Omental fat pad (tissue), 4 donors: ENCODE measurements around the gene LPP. TPM values are rescaled to one million over a fixed set of nuclear protein-coding genes. Genes with fewer than 3 reads are reported as not detected.
"Not testable (repeated sequence)": the region's sequence is repeated elsewhere in the genome, so short reads cannot be mapped to it uniquely, and the experiment has no call there.

Source experiments
- ATAC-seq: fragments of 150-250 bp; one replicate; pipeline ENCODE4 v1.9.1; 2016; ENCODE audit warnings: mild to moderate bottlenecking, moderate library complexity; ENCODE audit not compliant: low FRiP score
- DNase-seq: peaks from one replicate; pipeline ENCODE4 v3.0.0-alpha.2; 2019; ENCODE audit warnings: low spot score
- CTCF ChIP-seq, 3 donors: fragments of 450-650 bp; IDR thresholded peaks; one replicate each; pipeline ENCODE4 v1.5.1; 2016 to 2017; ENCODE audit warnings: antibody characterized with exemption in 3 of 3, mild to moderate bottlenecking in 3 of 3, moderate library complexity in 2 of 3
- total RNA-seq, 4 donors: library from RNA; depleted of rRNA; stranded (reverse); fragments of >200 nt; gene quantifications; one replicate each; pipeline ENCODE4 v1.1.0, GENCODE V29; 2016

Gene LPP
- total RNA-seq, 4 donors from 2014 or later: 113 to 302 (median 126) TPM

GRCh38 chr3:188697127-188697526 lies 543.2 kb downstream of the LPP start:
- no peak for TF ChIP-seq CTCF (IDR thresholded peaks at IDR 0.05)
- ATAC-seq (no peak), DNase-seq (no peak)

GRCh38 chr3:188698436-188698835 lies 544.5 kb downstream of the LPP start:
- ATAC-seq: no peak
- no peak for DNase-seq
- TF ChIP-seq CTCF (IDR thresholded peaks at IDR 0.05): no peak

- TF ChIP-seq CTCF (IDR thresholded peaks at IDR 0.05): no peak
- ATAC-seq (no peak), DNase-seq (no peak)
These were observed 546.5 kb downstream of the LPP start for GRCh38 chr3:188700501-188700900.

- DNase-seq: no peak
- no peak for ATAC-seq
- TF ChIP-seq CTCF (IDR thresholded peaks at IDR 0.05): no peak
These were observed 547.0 kb downstream of the LPP start for GRCh38 chr3:188700918-188701317.

- ATAC-seq (no peak), DNase-seq (no peak)
- no peak for TF ChIP-seq CTCF (IDR thresholded peaks at IDR 0.05)
These were observed 547.6 kb downstream of the LPP start for GRCh38 chr3:188701485-188701969.

GRCh38 chr3:188702028-188702427 lies 548.1 kb downstream of the LPP start:
- ATAC-seq, DNase-seq: not testable (repeated sequence)

- TF ChIP-seq CTCF (IDR thresholded peaks at IDR 0.05): no peak
- ATAC-seq: no peak
- no peak for DNase-seq
These were observed 552.2 kb downstream of the LPP start for GRCh38 chr3:188706176-188706575.

GRCh38 chr3:188706599-188706998 lies 552.6 kb downstream of the LPP start:
- no peak for ATAC-seq
- TF ChIP-seq CTCF (IDR thresholded peaks at IDR 0.05): no peak
- no peak for DNase-seq
